OCI-LY3 (cell line): Measurements from ENCODE around the gene OR56B4.

ENCODE experiments used
- CTCF ChIP-seq: fragments of 200-600, 300-600 bp; sonication (generic); IDR thresholded peaks from 2 replicates; pipeline ENCODE4 v1.5.1; 2014; ENCODE audit warnings: antibody characterized with exemption, low read length, low read depth
- EZH2phosphoT487 ChIP-seq: fragments of 200-600 bp; shearing (Covaris generic); IDR thresholded peaks from 2 replicates; pipeline ENCODE4 v1.6.1; 2018; ENCODE audit warnings: antibody characterized with exemption, mixed run types, low read depth

GRCh38 chr11:6094186-6094585, 13.3 kb upstream of the OR56B4 start:
- TF ChIP-seq CTCF (no peak), EZH2phosphoT487 (no peak)
